ENCODE results near the gene SLC31A2.
"Not testable (repeated sequence)": the region's sequence is repeated elsewhere in the genome, so short reads cannot be mapped to it uniquely, and the experiment has no call there.

The SLC31A2 gene, protein sequence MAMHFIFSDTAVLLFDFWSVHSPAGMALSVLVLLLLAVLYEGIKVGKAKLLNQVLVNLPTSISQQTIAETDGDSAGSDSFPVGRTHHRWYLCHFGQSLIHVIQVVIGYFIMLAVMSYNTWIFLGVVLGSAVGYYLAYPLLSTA

DNA sequence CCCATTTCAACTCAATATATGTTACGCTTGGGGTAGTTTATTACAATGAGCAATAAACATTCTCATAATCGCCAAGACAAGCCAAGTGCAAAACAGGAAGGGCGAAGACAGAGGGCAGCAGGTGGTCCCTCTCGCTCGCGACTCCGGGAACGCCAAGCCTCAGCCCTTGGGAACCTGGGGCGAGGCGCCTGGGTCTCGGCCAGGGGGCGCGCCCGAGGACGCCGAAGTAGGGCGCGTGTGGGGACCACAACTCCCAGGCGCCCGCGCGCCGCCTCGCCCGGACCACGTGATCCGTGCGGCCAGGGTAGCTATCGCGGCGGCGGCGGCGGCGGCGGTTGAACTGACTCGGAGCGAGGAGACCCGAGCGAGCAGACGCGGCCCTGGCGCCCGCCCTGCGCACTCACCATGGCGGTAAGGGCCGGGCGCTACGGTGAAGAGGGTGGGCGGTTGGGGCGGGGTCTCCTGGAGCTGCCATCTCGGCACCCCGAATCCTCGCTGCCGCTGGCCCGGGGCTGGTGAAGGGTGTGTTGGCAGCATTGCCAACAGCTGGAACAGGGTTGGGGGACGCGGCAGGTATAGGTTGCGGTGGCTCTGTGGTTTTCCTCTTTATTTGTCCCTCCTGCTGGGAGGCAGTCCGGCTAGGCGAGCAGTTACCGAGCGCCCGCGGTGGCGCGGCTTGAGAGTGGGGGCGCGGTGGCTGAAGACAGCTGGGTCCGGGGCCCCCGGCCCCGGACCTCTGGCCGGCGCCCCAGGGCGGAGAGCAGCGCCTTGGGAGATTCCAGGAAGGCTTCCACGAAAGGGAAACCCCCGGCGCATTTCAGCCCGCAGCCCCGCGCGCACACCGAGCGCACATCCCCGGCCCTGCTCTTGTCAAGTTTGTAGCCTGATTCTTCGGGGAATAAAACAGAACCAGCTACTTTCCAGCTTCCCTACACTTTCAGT lies at the start of gene SLC31A2:
Gene SLC31A2 (plus strand): TSS at position 338 of the 942 bp plus-strand sequence. CDS start 68 bp downstream, at position 406.
- in situ Hi-C loops (cut with HindIII; ENCODE audit: low pct_ligation_motif_present, low pct_unique_long_range_greater_than_20kb, low sequenced_read_pairs) = no loop called here
- DNase-seq = peak; percentile 87

GRCh38 chr9:113105345-113105744 lies 45.5 kb upstream of the SLC31A2 start:
- in situ Hi-C loops (cut with HindIII; ENCODE audit: low pct_ligation_motif_present, low pct_unique_long_range_greater_than_20kb, low sequenced_read_pairs); DNase-seq: not testable (repeated sequence)

- peak; percentile 4 for DNase-seq
- in situ Hi-C loops (cut with HindIII; ENCODE audit: low pct_ligation_motif_present, low pct_unique_long_range_greater_than_20kb, low sequenced_read_pairs) = not testable (repeated sequence)
These were observed 39.5 kb upstream of the SLC31A2 start for GRCh38 chr9:113111065-113111951.

DNA sequence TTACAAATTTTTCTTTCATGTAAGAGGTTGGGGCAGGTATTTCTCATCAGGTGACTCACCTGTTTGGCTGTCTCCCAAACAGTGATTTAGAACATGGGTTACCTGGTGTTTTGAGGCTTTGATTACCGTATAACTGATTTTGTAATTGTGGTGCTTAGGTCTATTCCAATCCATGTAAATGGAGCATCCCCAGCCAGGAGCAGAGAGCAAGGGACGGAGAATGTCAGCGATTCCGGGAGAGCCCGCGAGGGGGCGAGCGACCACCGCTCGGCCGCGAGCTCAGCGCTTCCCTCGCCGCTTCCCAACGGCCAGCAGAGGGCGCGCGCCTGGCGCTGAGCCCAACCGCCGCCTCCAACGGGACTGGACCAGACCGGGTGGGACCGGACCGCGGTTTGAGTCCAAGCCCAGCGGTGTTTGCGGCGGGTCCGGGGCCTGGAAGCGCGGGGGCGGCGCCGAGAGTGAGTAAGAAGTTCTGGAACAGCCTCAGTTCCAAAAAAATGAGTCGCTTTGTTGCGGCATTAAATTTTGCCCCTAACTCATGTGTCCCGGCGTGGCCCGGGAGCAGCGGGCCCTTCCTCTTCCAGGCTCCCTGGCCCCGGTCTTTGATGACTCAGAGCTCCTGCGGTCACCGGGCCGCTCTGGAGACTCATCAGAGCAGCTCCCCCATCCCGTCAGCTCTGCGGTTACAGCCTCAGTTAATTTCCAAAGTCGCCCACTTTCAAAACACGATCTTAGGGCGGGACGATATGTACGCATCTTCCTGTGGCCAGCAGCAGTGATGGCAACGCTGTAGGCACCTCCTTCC lies 37.9 kb upstream of the SLC31A2 start:
- DNase-seq; in situ Hi-C loops (cut with HindIII; ENCODE audit: low pct_ligation_motif_present, low pct_unique_long_range_greater_than_20kb, low sequenced_read_pairs): not testable (repeated sequence)

DNA sequence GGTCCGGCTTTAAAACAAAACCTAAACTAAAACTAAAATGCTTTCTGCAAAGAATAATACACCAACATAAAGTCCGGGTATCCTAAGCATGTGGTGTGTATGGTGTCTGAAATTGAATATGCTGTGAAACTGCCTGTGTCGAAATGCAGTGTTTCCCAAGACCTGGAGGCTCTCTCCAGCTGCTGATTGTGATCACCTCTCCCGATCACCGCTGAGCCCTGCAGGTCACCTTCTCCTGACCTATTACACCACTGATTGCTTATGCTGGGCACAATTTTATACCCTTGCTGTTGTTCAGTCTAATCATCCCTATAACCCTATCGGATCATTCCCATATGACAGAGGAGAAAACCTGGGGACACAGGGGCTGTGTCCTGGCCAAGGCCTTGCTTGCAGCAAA lies 32.0 kb upstream of the SLC31A2 start:
- in situ Hi-C loops (cut with HindIII; ENCODE audit: low pct_ligation_motif_present, low pct_unique_long_range_greater_than_20kb, low sequenced_read_pairs); DNase-seq: not testable (repeated sequence)

- in situ Hi-C loops (cut with HindIII; ENCODE audit: low pct_ligation_motif_present, low pct_unique_long_range_greater_than_20kb, low sequenced_read_pairs) = no loop called here
- DNase-seq = no peak
These were observed 25.3 kb upstream of the SLC31A2 start for GRCh38 chr9:113125386-113126035.

DNA sequence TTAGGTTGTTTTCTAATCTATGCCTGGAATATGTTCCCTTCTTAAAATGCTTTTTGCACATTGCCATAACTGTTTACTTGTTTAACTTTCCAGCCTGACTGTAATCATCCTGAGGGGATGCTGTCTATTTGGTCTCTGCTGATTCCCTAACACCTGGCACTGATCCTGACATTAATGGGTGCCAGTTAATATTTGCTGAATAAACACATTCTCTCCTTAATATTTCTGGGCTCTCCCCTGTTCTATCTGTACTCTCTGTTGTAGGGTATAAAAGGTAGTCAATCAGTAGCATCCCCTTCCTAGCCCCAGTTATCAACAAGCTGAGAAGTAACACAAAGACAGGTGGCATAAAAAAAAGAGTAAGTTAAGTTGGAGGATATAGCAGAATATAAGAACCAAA lies 21.3 kb upstream of the SLC31A2 start:
- in situ Hi-C loops (cut with HindIII; ENCODE audit: low pct_ligation_motif_present, low pct_unique_long_range_greater_than_20kb, low sequenced_read_pairs) = no loop called here
- DNase-seq = no peak

DNA sequence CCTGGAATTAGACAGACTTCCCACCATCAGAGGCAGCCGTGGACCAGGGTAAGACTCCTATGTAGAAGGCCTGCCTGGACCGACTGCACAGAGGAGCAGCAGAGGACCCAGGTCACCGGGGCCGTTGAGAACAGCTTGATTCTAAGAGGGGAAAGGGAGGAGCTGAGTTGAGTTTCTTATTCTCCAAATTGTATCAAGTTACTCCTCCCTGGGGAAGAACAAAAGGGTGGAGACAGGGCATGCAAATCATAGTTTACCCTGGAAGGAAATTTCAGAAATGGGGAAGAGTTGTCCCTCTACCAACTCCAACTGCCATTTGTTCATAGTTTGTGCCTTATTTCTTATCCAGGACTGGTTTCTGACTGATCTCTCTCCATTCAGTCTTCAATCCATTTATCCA lies 20.9 kb upstream of the SLC31A2 start:
- DNase-seq = no peak
- in situ Hi-C loops (cut with HindIII; ENCODE audit: low pct_ligation_motif_present, low pct_unique_long_range_greater_than_20kb, low sequenced_read_pairs) = no loop called here

DNA sequence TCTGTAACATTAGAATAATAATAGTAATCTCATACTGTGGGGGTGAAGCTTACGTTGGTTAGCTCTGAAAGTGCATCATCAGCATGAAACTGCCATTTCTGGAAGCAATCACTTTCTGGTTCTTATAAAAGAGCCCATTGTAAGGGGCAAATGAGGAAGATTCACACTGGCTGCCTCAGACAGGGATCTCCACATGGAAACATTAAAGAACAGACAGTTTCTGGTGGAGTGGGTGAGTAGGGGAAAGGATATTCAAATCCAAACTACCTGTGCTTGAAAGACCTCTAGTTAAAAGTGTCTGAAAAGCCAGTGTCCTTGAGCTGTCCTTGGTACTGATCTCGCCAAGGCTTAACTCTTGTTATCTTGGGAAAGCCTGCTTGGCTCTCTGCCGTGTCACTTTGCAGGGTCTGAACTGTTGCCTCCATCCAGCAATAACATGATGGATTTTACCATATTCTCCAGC lies 19.1 kb upstream of the SLC31A2 start:
- in situ Hi-C loops (cut with HindIII; ENCODE audit: low pct_ligation_motif_present, low pct_unique_long_range_greater_than_20kb, low sequenced_read_pairs) = no loop called here
- DNase-seq = peak; percentile 37

DNA sequence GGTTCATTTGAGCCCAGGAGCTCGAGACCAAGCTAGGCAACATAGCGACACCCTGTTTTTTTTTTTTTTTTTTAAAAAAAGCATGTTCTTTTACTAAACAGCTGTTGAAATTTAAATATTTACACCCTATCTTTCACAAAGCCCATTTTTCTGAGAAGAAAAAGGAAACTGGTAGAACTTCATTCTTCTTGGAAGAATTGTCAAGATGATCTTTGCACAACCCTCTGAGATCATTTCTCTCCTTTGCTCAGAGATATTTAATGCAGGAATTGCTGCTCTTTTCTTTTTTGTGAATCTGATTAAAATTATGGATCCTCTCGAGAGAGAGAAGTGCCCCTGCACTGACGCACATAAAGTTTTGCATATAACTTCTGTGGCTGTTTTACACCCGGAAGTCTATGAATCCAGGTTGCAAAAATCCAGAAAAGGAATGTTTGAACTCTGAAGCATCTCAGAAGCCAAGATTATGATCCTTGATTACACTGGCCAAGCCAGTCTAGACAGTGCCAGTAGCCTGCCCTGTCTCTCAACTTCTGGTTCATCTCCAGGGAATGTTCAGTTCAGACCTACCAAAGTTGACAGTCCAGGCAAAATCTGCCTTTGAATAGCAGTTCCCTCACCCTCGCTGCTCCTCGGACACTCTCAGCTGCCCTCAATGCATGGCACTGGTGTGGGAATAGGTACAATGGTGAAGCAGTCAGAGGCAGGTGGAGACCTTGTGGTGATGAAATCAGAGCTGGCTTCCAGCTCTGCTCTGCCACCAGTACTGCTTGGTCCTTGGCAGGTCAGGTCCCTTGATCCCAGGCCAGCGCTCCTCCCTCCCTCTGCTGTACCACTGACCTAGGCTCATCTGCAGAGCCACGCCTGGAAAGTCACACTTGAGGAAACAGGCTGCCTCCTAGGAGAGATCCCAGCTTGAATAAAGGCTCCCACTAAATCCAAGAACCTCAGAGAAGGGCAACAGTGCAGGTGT lies 13.3 kb upstream of the SLC31A2 start:
- no peak for DNase-seq
- in situ Hi-C loops (cut with HindIII; ENCODE audit: low pct_ligation_motif_present, low pct_unique_long_range_greater_than_20kb, low sequenced_read_pairs) = no loop called here

- in situ Hi-C loops (cut with HindIII; ENCODE audit: low pct_ligation_motif_present, low pct_unique_long_range_greater_than_20kb, low sequenced_read_pairs) = no loop called here
- no peak for DNase-seq
These were observed 12.0 kb upstream of the SLC31A2 start for GRCh38 chr9:113138760-113139159.

- DNase-seq = no peak
These were observed 11.5 kb upstream of the SLC31A2 start for GRCh38 chr9:113139225-113139829.

GRCh38 chr9:113139953-113140352 lies 10.9 kb upstream of the SLC31A2 start:
- DNase-seq = no peak
- in situ Hi-C loops (cut with HindIII; ENCODE audit: low pct_ligation_motif_present, low pct_unique_long_range_greater_than_20kb, low sequenced_read_pairs) = no loop called here

More at GRCh38 chr9:113139225-113139829, 11.5 kb upstream of the SLC31A2 start:
- in situ Hi-C loops (cut with HindIII; ENCODE audit: low pct_ligation_motif_present, low pct_unique_long_range_greater_than_20kb, low sequenced_read_pairs) = no loop called here

DNA sequence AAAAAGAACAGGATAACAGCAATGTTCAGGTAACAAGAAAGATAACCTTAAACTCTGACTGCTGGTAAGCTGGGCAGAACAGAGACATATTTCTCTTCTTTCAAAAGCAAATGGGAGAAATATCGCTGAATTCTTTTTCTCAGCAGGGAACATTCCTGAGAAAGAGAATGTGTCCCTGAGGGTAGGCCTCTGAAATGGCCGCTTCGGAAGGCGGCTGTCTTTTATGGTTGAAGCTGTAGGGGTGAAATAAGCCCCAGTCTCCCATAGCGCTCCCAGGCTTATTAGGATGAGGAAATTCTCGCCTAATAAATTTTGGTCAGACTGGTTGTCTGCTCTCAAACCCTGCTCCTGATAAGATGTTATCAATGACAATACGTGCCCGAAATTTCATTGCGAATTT lies 9.9 kb upstream of the SLC31A2 start:
- DNase-seq; in situ Hi-C loops (cut with HindIII; ENCODE audit: low pct_ligation_motif_present, low pct_unique_long_range_greater_than_20kb, low sequenced_read_pairs): not testable (repeated sequence)

- in situ Hi-C loops (cut with HindIII; ENCODE audit: low pct_ligation_motif_present, low pct_unique_long_range_greater_than_20kb, low sequenced_read_pairs) = no loop called here
- no peak for DNase-seq
These were observed 7.2 kb upstream of the SLC31A2 start for GRCh38 chr9:113143432-113144227.

GRCh38 chr9:113148372-113148705 lies 2.5 kb upstream of the SLC31A2 start:
- in situ Hi-C loops (cut with HindIII; ENCODE audit: low pct_ligation_motif_present, low pct_unique_long_range_greater_than_20kb, low sequenced_read_pairs) = no loop called here

More at GRCh38 chr9:113148372-113148705, 2.5 kb upstream of the SLC31A2 start:
- DNase-seq = no peak

All from ACHN (cell line).